CD4-positive, CD25-positive, alpha-beta regulatory T cell (primary cell): ENCODE data around the gene MRPS34. TPM values are rescaled to one million over a fixed set of nuclear protein-coding genes. Genes with fewer than 3 reads are reported as not detected.

ENCODE experiments used
- ATAC-seq, 2 donors: fragments of 150-1000 bp; cut with Tn5 transposase; one replicate each; pipeline ENCODE4 v1.10.0; 2021; ENCODE audit warnings: low read depth in 2 of 2, moderate number of reproducible peaks in 2 of 2, moderate library complexity in 1 of 2
- DNase-seq, 3 donors: peaks; one replicate each; pipeline versions ENCODE4 v3.0.0 to v3.0.0-alpha.2; 2012 to 2022; ENCODE audit warnings: mixed read lengths in 1 of 3
- H3K27ac ChIP-seq: one replicate; pipeline ENCODE4 v1.7.0; 2013; ENCODE audit warnings: mild to moderate bottlenecking, low read length; ENCODE audit not compliant: insufficient read depth, poor library complexity, severe bottlenecking
- H3K27me3 ChIP-seq: one replicate; pipeline ENCODE4 v1.7.0; 2013; ENCODE audit warnings: low read length; ENCODE audit not compliant: control insufficient read depth, insufficient read depth
- H3K36me3 ChIP-seq: one replicate; pipeline ENCODE4 v1.7.0; 2013; ENCODE audit warnings: mild to moderate bottlenecking, low read length, moderate library complexity; ENCODE audit not compliant: control insufficient read depth, insufficient read depth
- H3K4me1 ChIP-seq: 2 replicates; pipeline ENCODE4 v1.7.0; 2013; ENCODE audit warnings: mild to moderate bottlenecking, low read length; ENCODE audit not compliant: insufficient read depth, control insufficient read depth, poor library complexity, severe bottlenecking
- H3K4me3 ChIP-seq: one replicate; pipeline ENCODE4 v1.7.0; 2013; ENCODE audit warnings: low read depth, mild to moderate bottlenecking, low read length, moderate library complexity
- H3K9me3 ChIP-seq, 2 experiments: 1 replicate in 1 of 2; 2 replicates in 1 of 2; pipeline ENCODE4 v1.7.0; 2013; ENCODE audit warnings: low read length in 2 of 2, mild to moderate bottlenecking in 1 of 2, moderate library complexity in 1 of 2; ENCODE audit not compliant: control insufficient read depth in 2 of 2
- H3K27ac Mint-ChIP-seq, 3 donors: one replicate each; pipeline ENCODE4 v1.8.0; 2020 to 2022; ENCODE audit warnings: mild to moderate bottlenecking in 3 of 3, mixed read lengths in 3 of 3, moderate library complexity in 2 of 3
- H3K27me3 Mint-ChIP-seq: one replicate; pipeline ENCODE4 v1.8.0; 2022; ENCODE audit warnings: mild to moderate bottlenecking, mixed read lengths
- H3K36me3 Mint-ChIP-seq: one replicate; pipeline ENCODE4 v1.8.0; 2020; ENCODE audit warnings: mixed read lengths
- H3K4me1 Mint-ChIP-seq, 4 donors: one replicate each; pipeline ENCODE4 v1.8.0; 2020 to 2022; ENCODE audit warnings: mixed read lengths in 4 of 4, mild to moderate bottlenecking in 1 of 4
- H3K4me3 Mint-ChIP-seq, 4 donors: one replicate each; pipeline ENCODE4 v1.8.0; 2020 to 2022; ENCODE audit warnings: mild to moderate bottlenecking in 4 of 4, mixed read lengths in 4 of 4, moderate library complexity in 3 of 4
- H3K9me3 Mint-ChIP-seq, 7 donors: one replicate each; pipeline ENCODE4 v1.8.0; 2020 to 2022; ENCODE audit warnings: mixed read lengths in 7 of 7, mild to moderate bottlenecking in 3 of 7, moderate library complexity in 2 of 7
- polyA plus RNA-seq, 4 donors: library from polyadenylated mRNA; unstranded; fragments of 300-500 nt; fragmentation: Illumina TruSeq; gene quantifications; one replicate each; pipeline ENCODE4 v1.2.3, GENCODE V29; 2021
- total RNA-seq: library from RNA; stranded (reverse); gene quantifications from one replicate; pipeline ENCODE4 v1.2.3, GENCODE V29; 2022

MRPS34 gene
- total and polyA plus RNA-seq, 5 donors from 2014 or later, result 46.5 to 176 (median 152) TPM

GRCh38 chr16:1766701-1767100, 6.2 kb downstream of the MRPS34 start:
- Mint-ChIP-seq H3K27ac (no peak overlapping the region), H3K4me3 (no peak overlapping the region), H3K4me1 (peaks cover 0 to 4% (median 0%) of the 10 kb centered on the region in 4 donors), H3K9me3 (no peaks in the 10 kb centered on the region), H3K36me3 (peaks cover 3% of the 10 kb centered on the region), H3K27me3 (no peaks in the 10 kb centered on the region)
- H3K4me3 ChIP-seq, result no peak overlapping the region
- H3K27me3 ChIP-seq, result no peaks in the 10 kb centered on the region
- peaks cover 16% of the 10 kb centered on the region for H3K4me1 ChIP-seq
- no peak overlapping the region for H3K27ac ChIP-seq
- peaks cover 20% of the 10 kb centered on the region for H3K36me3 ChIP-seq
- DNase-seq, result no peak
- no peak for ATAC-seq
- no peaks in the 10 kb centered on the region for H3K9me3 ChIP-seq

GRCh38 chr16:1766231-1766630, 6.7 kb downstream of the MRPS34 start:
- no peak overlapping the region for H3K27ac ChIP-seq
- DNase-seq, result no peak
- Mint-ChIP-seq H3K27ac (no peak overlapping the region), H3K4me1 (peaks cover 0 to 3% (median 0%) of the 10 kb centered on the region in 4 donors), H3K9me3 (no peaks in the 10 kb centered on the region), H3K4me3 (no peak overlapping the region), H3K36me3 (peaks cover 8% of the 10 kb centered on the region), H3K27me3 (no peaks in the 10 kb centered on the region)
- peaks cover 16% of the 10 kb centered on the region for H3K4me1 ChIP-seq
- H3K36me3 ChIP-seq, result peaks cover 20% of the 10 kb centered on the region
- no peak for ATAC-seq
- H3K9me3 ChIP-seq, result no peaks in the 10 kb centered on the region
- no peaks in the 10 kb centered on the region for H3K27me3 ChIP-seq
- no peak overlapping the region for H3K4me3 ChIP-seq

GRCh38 chr16:1765826-1766225, 7.1 kb downstream of the MRPS34 start:
- no peaks in the 10 kb centered on the region for H3K9me3 Mint-ChIP-seq
- Histone ChIP-seq H3K27me3 (no peaks in the 10 kb centered on the region), H3K4me1 (peaks cover 13% of the 10 kb centered on the region), H3K4me3 (no peak overlapping the region), H3K9me3 (no peaks in the 10 kb centered on the region), H3K27ac (no peak overlapping the region), H3K36me3 (peaks cover 22% of the 10 kb centered on the region)
- no peaks in the 10 kb centered on the region for H3K27me3 Mint-ChIP-seq
- DNase-seq (no peak), ATAC-seq (no peak)
- H3K27ac Mint-ChIP-seq, result no peak overlapping the region
- H3K4me3 Mint-ChIP-seq, result no peak overlapping the region
- peaks cover 0 to 3% (median 0%) of the 10 kb centered on the region in 4 donors for H3K4me1 Mint-ChIP-seq
- H3K36me3 Mint-ChIP-seq, result peaks cover 10% of the 10 kb centered on the region

- Mint-ChIP-seq H3K36me3 (peaks cover 10% of the 10 kb centered on the region), H3K4me1 (no peaks in the 10 kb centered on the region)
- ATAC-seq, result no peak
Observed at GRCh38 chr16:1764971-1765370, 8.0 kb downstream of the MRPS34 start.

GRCh38 chr16:1763521-1764511, 9.1 kb downstream of the MRPS34 start:
- Histone ChIP-seq H3K27me3 (no peaks in the 10 kb centered on the region), H3K36me3 (peaks cover 28% of the 10 kb centered on the region), H3K4me3 (no peak overlapping the region), H3K9me3 (no peaks in the 10 kb centered on the region), H3K27ac (no peak overlapping the region), H3K4me1 (no peaks in the 10 kb centered on the region)
- Mint-ChIP-seq H3K36me3 (peaks cover 10% of the 10 kb centered on the region), H3K4me1 (no peaks in the 10 kb centered on the region), H3K27ac (no peak overlapping the region), H3K9me3 (peaks cover 0 to under 1% (median 0%) of the 10 kb centered on the region in 7 donors), H3K27me3 (no peaks in the 10 kb centered on the region), H3K4me3 (no peak overlapping the region)
- DNase-seq, result no peak
- no peak for ATAC-seq

More at GRCh38 chr16:1764971-1765370, 8.0 kb downstream of the MRPS34 start:
- H3K27me3 Mint-ChIP-seq, result no peaks in the 10 kb centered on the region
- no peak overlapping the region for H3K27ac Mint-ChIP-seq
- no peaks in the 10 kb centered on the region for H3K9me3 Mint-ChIP-seq
- Histone ChIP-seq H3K4me3 (no peak overlapping the region), H3K27me3 (no peaks in the 10 kb centered on the region), H3K4me1 (peaks cover 5% of the 10 kb centered on the region), H3K27ac (no peak overlapping the region), H3K9me3 (no peaks in the 10 kb centered on the region), H3K36me3 (peaks cover 28% of the 10 kb centered on the region)
- no peak for DNase-seq
- no peak overlapping the region for H3K4me3 Mint-ChIP-seq

GRCh38 chr16:1762879-1763520, 9.9 kb downstream of the MRPS34 start:
- DNase-seq, result no peak
- Mint-ChIP-seq H3K4me3 (no peak overlapping the region), H3K9me3 (peaks cover 0 to 2% (median 0%) of the 10 kb centered on the region in 7 donors), H3K27ac (no peak overlapping the region), H3K4me1 (no peaks in the 10 kb centered on the region), H3K27me3 (no peaks in the 10 kb centered on the region), H3K36me3 (peaks cover 8% of the 10 kb centered on the region)
- Histone ChIP-seq H3K9me3 (no peaks in the 10 kb centered on the region), H3K4me3 (no peak overlapping the region), H3K27me3 (no peaks in the 10 kb centered on the region), H3K27ac (no peak overlapping the region), H3K4me1 (no peaks in the 10 kb centered on the region), H3K36me3 (peaks cover 28% of the 10 kb centered on the region)
- ATAC-seq, result no peak

- no peaks in the 10 kb centered on the region for H3K4me1 ChIP-seq
- ATAC-seq (no peak), DNase-seq (no peak)
- no peak overlapping the region for H3K4me3 Mint-ChIP-seq
- no peaks in the 10 kb centered on the region for H3K4me1 Mint-ChIP-seq
- peaks cover 28% of the 10 kb centered on the region for H3K36me3 ChIP-seq
- no peak overlapping the region for H3K4me3 ChIP-seq
- no peaks in the 10 kb centered on the region for H3K27me3 ChIP-seq
- no peak overlapping the region for H3K27ac ChIP-seq
- peaks cover 0 to 2% (median 0%) of the 10 kb centered on the region in 7 donors for H3K9me3 Mint-ChIP-seq
- peaks cover 6% of the 10 kb centered on the region for H3K36me3 Mint-ChIP-seq
- no peaks in the 10 kb centered on the region for H3K9me3 ChIP-seq
- no peak overlapping the region for H3K27ac Mint-ChIP-seq
- H3K27me3 Mint-ChIP-seq, result no peaks in the 10 kb centered on the region
Observed at GRCh38 chr16:1762196-1762878, 10.6 kb downstream of the MRPS34 start.
